Fibroblast of pulmonary artery (primary cell): ENCODE measurements around the gene ABCC12.

Source experiments
- DNase-seq: peaks from one replicate; pipeline ENCODE4 v3.0.0-alpha.2; 2010; ENCODE audit warnings: low read depth
- H3K4me3 ChIP-seq: replicated peaks from 2 replicates; pipeline ENCODE4 v1.5.1; 2011; ENCODE audit warnings: low read depth, mild to moderate bottlenecking, control low read depth, low read length, moderate library complexity
- TF ChIP-seq, protein P1 (sequence below): IDR thresholded peaks from 2 replicates; pipeline ENCODE4 v1.5.1; 2011; ENCODE audit warnings: mild to moderate bottlenecking, control low read depth, low read length, inconsistent platforms; ENCODE audit errors: missing control alignments

ABCC12 gene

GRCh38 chr16:48133455-48134211 is 22.2 kb downstream of the ABCC12 start:
- TF ChIP-seq, protein P1, sequence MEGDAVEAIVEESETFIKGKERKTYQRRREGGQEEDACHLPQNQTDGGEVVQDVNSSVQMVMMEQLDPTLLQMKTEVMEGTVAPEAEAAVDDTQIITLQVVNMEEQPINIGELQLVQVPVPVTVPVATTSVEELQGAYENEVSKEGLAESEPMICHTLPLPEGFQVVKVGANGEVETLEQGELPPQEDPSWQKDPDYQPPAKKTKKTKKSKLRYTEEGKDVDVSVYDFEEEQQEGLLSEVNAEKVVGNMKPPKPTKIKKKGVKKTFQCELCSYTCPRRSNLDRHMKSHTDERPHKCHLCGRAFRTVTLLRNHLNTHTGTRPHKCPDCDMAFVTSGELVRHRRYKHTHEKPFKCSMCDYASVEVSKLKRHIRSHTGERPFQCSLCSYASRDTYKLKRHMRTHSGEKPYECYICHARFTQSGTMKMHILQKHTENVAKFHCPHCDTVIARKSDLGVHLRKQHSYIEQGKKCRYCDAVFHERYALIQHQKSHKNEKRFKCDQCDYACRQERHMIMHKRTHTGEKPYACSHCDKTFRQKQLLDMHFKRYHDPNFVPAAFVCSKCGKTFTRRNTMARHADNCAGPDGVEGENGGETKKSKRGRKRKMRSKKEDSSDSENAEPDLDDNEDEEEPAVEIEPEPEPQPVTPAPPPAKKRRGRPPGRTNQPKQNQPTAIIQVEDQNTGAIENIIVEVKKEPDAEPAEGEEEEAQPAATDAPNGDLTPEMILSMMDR = no peak
- DNase-seq = no peak
- no peak overlapping the region for H3K4me3 ChIP-seq

DNA sequence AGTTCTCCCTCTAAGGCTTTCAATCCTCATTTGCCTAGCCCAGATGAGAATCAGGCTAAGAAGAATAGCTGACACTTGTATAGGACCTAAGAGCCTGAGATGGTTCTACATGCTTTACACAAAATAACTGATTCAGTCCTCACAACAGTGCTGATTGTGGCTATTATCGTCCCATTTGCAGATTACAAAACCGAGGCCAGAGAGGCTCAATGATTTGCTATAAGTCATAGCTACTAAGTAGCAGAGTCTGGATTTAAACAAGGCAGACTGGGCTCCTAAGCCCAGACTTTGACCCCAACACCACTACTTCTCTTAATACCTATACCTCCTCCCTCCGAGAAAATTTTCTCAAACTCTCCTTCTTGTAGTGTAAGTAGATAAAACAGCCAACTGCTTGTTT is 23.1 kb downstream of the ABCC12 start:
- no peak for DNase-seq
- TF ChIP-seq, protein P1 = no peak
- H3K4me3 ChIP-seq = no peak overlapping the region

DNA sequence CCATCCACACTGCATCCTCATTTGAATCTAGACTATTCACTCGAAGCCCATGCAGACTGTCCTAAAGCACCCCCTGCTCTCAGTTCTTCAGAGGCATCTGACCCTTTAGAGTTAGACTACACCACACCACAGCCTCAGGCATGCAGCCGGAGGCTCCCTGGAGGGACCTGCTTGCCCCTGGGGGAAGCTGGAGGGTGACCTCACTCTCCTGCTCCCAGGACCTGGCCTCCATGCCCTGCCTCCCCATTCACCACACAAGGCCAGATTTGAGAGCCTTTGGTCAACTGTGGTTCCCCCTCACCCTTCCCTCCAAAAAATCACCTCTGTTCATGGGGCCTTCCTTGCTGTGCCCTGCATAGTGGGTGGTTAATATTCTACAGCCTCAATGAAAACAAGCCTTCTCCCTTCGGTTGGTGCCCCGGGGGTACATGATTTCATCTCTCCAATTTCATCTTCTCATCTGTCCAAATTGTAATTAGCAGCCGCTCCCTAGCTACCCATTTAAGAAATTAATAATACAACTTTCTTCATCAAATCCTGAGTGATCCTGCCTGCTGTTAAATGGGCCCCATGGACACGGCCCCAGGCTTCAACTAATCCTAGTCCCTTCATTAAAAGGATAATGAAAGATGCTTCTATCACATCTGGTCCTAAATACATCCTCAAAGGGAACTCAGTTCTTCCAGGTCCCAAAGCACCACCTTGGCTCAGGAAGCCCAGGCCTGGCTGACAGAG is 24.4 kb downstream of the ABCC12 start:
- no peak overlapping the region for H3K4me3 ChIP-seq
- DNase-seq = no peak
- TF ChIP-seq, protein P1 = no peak

DNA sequence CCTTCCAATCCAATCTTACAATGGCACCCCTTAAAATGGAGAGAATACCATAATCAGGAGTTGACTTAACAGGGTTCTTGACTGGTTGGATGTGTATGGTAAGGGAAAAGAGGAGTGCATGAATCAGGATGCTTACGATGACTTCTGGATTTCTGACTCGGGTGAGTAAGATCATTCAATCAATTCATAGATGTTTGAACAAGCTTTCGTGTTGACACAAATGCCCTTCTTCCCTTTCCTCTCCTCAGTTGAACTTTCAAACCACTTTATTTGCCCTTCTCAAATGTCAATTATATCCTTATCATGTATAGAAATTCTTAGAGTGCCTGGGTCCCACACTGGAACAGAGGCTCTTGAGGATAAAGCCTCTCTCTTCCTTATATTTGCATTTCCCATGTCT is 25.9 kb downstream of the ABCC12 start:
- H3K4me3 ChIP-seq = no peak overlapping the region
- no peak for DNase-seq
- TF ChIP-seq, protein P1 = no peak

DNA sequence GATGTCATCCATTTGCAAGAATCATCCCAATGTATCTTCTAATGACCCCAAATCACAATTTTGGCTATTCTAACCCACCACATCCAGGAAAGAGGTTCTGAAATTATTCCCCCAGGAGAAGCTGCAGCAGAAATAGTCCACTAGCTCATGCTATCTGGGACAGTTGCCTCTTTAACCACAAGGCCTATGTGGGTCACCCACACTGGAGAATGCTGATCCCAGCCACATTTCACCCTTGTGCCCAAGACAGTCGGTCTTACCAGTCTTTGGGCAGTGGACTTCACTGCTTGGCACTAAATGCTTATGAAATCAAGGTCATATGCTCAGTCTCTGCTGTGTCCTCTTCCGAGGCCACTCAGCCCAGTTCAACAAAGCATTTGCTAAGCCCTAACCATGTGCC is 27.0 kb downstream of the ABCC12 start:
- H3K4me3 ChIP-seq = no peak overlapping the region
- no peak for DNase-seq
- TF ChIP-seq, protein P1 = no peak

DNA sequence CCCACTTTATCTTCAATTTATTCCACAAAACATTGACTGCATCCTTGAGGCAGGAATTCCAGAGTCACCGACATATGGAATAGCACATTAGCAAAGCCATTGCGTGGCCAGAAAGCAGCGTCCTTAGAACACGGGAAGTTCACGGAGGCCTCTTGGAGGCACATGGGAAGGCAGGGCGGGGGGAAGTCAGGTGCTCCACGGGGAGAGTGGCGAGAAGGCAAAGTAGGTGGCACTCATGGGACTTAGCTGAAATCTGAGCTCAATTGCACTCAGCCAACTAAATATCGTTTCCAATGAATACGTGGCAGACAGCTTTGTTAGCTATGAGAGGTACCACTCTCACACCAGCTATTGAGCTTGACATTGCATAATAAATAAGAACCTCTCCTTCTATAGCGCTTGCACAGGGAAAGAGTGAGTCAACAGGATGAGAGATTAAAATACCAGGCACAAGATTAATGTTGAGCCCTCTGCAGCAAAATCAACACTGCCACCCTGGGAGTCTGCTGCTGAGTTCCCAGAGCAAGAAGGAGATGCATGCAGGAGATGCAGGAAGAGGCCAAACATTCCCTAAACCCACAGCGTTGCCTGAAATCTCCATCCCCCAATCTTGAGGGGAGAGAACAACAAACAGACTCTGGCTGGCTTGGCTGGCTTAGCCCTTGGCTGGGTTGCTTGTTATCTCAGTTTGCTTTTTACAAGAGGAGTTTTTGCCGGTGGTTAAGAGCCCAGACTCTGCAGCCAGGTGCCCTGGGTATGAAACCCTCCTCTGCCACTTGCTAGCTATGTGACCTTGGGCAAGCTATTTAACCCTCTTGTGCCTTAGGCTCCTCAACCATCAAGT is 28.8 kb downstream of the ABCC12 start:
- no peak overlapping the region for H3K4me3 ChIP-seq
- TF ChIP-seq, protein P1 = no peak
- peak; percentile 98 for DNase-seq
